Thyroid gland (tissue), 4 donors: Measurements from ENCODE around the gene PHOX2A.

Source experiments
- CTCF ChIP-seq, 6 experiments: fragments of 200-600 bp in 3 of 6; fragments of 450-650 bp in 3 of 6; sonication (generic) in 3 of 6; IDR thresholded peaks; one replicate each; pipeline ENCODE4 v1.5.1; 2016 to 2019; ENCODE audit warnings: antibody characterized with exemption in 6 of 6, mild to moderate bottlenecking in 2 of 6, inconsistent platforms in 1 of 6, moderate library complexity in 1 of 6
- POLR2A ChIP-seq, 2 donors: fragments of 450-650 bp; IDR thresholded peaks; one replicate each; pipeline ENCODE4 v1.6.1; 2017; ENCODE audit warnings: antibody characterized with exemption in 2 of 2, mild to moderate bottlenecking in 2 of 2, moderate library complexity in 1 of 2

DNA sequence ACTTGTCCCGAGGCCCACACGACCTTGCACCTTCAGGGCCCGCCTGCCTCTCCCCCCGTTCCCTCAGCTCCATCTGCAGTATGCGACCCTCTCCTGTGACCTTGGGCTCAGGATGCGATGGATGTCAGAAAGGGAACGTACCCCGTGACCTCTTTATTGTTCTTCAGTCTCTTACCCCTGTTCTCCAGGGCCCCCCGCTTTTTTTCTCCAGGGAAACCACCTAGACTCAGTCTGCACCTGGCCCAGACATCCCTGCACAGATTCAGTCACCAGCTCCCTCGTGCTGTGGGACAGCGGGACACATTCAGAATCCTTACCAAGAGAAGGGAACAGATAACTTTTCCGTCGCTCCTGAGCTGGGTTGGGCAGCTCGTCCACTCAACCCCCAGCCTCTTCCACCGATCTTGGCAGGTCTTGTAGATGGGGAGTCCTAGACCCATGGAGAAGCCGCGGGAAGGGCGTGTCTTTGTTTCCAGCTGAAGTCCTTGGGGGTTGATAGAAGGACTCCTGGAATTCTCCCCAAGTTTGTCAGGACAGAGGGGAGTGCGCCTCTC is 1.4 kb upstream of the PHOX2A start:
- TF ChIP-seq CTCF (IDR thresholded peaks at IDR 0.05) (no peak), POLR2A (IDR thresholded peaks at IDR 0.05) (no peak)
